Measurements from ENCODE around the gene PAK6.

The PAK6 gene

DNA sequence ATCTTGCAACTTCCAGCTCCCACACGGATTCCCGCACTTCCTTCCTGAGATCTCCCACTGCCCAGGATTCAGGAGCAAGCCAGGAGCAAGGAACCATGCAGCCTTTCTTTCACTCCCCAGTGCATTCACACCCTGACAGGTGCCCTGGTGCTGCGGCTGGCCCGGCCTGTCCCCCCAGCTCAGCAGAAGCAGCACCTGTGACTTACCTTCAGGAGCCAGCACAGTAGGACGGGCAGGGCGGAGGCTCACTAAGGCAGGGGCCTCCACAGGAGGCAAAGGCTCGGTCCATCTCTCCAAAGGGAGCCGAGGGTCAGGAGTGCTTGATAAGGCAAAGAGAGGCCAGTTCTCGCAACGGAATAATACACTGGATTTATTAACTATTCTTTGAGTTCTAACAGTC, 39.2 kb downstream of the PAK6 start:
- DNase-seq = no peak

GRCh38 chr15:40279437-40280141, 40.7 kb downstream of the PAK6 start:
- DNase-seq = peak; percentile 57

GRCh38 chr15:40280260-40281056, 41.6 kb downstream of the PAK6 start:
- no peak for DNase-seq

DNA sequence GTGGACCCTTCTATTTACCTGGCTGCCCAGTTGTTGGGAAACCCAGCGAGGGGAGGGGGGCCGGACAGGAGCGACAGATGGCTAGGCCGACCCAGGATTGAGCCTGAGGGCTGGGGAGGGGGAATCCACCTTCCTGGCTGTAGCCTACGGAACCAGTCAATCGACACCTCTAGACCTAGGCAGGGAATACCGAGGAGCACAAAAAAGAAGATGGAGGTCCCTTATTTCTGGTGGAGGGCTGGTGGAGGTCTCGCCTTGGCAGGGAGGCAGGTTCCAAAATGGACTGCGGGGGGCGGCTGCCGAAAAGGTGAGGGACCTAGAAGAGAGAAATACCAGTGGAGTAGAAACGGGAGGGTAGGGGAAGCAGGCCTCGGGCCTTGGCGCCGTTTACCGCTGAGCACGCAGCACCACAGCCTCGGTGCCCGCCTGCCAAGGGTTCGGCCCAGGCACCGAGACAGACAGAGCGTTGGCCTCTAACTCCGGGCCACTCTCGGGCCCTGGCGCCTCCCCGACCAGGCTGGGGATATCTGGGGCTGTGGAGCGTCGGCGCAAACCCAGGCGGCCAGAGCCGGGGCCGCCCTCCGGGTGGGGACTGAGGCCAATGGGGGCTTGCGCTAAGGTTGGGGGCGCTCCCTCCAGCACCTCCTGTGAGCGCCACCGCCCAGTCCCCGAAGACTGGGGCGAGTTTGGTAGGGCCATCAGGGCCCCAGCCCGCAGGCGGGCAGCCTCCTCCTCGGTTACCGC, 42.4 kb downstream of the PAK6 start:
- no peak for DNase-seq

GRCh38 chr15:40281801-40282146, 42.9 kb downstream of the PAK6 start:
- no peak for DNase-seq

DNA sequence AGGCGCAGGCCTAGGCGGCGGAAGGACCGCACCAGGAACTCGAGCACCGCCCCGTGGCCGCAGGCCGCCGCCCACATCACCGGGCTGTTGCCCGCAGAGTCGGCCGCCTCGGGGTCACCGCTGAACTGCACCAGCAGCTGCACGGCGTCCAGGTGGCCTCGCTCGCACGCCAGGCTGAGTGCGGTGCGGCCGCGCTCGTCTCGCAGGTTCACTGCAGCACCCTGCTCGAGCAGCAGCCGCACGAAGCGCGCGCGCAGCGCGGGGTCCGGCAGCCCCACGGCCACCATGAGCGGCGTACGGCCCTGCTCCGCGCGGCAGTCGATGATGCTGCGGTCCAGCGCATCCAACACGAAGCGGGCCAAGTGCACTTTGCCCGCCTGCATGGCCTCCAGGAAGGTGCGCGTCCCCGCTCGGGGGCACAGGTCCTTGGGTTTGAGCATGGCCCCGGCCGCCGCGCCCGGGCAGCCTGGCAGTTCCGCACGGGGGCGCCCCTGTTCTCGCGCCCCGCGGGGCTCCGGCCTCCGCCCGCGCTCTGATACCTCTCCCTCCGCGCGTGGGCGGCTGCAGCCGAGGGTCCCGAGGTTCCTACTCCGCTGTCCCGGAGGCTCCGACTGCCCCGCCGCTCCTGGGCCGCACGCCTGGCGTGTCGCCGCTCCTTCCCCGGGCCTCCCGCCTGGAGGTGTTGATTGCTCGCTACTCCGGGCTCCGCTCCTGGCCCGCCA, 43.4 kb downstream of the PAK6 start:
- DNase-seq = peak; percentile 51

- DNase-seq = peak; percentile 44
These were observed 44.2 kb downstream of the PAK6 start, which contains the start of gene ANKRD63 for GRCh38 chr15:40282869-40283614. Gene ANKRD63, minus strand, starts transcription at chr15:40283064. Its CDS starts 478 bp downstream, at chr15:40282586.

GRCh38 chr15:40283615-40284300, 44.9 kb downstream of the PAK6 start:
- no peak for DNase-seq

DNA sequence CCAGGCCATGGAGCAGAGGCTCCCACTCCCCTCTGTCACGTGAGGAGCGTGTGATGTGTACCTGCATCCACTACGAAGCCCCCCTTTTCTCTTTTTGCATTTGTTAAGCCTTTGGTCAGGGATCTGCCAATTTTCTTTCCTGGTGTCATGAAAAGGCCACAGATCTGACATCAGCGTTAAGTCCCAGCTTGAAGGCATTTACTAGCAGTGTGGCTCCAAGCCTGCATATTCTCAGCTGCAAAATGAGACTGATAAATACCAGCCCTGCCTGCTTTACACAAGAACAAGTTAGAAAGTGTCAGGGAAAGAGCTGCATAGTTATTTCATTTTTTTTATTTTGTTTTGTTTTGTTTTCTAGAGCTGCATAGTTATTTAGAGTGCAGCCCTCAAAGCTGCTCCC, 46.3 kb downstream of the PAK6 start:
- DNase-seq = no peak

GRCh38 chr15:40285554-40286011, 46.7 kb downstream of the PAK6 start:
- no peak for DNase-seq

GRCh38 chr15:40286061-40286532, 47.2 kb downstream of the PAK6 start:
- DNase-seq = peak; percentile 78

DNA sequence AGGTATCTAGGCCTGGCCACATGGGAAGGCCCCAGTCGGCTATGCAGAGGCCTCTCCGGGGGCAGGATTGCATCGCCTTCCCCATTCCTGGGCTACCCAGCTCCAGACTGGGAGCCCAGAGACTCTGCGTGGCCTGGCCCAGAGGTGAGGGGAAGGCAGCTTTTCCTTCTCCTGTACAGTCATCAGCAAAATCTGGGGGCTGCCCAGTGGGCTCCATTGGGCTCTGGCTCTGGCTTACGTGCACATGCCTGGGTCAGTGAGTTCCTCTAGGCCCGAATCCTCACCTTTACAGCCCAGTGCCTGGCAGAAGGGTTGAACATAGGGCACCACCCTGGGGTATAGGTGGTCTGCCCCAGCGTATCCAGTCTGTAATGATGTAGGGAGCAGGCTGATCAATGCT, 47.9 kb downstream of the PAK6 start:
- no peak for DNase-seq

DNA sequence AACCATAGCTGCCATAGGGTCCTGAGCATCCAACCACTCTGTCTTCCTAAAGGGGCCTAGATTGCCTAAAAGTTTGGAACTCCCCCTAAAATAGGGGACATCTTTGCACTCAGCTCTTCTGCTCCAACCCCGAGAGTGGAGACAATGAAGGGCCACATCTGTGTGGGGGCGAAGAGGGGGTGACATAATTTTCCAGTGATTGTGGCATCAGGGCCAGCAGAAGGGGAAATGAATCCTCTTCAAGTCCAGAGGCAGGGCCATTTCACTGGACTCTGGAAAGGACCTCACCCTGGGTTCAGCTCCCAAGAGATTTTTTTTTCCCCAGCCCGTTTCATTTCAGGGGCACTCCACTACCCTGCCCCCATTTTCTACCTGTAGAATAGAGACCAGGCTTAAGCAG, 48.6 kb downstream of the PAK6 start:
- no peak for DNase-seq

GRCh38 chr15:40287968-40288367, 49.1 kb downstream of the PAK6 start:
- DNase-seq = no peak

- peak; percentile 62 for DNase-seq
These were observed 50.4 kb downstream of the PAK6 start for GRCh38 chr15:40289140-40289775.

DNA sequence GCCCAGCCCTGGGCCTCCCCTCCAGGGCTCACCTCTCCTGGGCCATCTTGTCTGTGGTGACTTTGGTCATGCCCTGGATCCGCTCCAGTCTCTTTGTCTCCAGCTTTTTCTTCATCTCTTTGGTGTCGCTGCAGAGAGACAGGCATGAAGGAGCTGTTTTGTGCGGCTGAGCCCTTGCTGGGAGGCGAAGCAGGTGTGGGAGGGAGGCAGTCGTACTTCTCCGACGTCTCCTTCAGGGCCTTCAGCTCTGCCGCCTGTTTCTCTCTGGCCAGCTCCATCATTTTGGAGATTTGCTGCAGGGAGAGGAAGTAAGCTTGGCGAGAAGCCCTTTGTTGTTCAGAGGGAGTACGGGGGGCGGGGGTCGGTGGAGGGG, 51.7 kb downstream of the PAK6 start:
- DNase-seq = no peak

DNA sequence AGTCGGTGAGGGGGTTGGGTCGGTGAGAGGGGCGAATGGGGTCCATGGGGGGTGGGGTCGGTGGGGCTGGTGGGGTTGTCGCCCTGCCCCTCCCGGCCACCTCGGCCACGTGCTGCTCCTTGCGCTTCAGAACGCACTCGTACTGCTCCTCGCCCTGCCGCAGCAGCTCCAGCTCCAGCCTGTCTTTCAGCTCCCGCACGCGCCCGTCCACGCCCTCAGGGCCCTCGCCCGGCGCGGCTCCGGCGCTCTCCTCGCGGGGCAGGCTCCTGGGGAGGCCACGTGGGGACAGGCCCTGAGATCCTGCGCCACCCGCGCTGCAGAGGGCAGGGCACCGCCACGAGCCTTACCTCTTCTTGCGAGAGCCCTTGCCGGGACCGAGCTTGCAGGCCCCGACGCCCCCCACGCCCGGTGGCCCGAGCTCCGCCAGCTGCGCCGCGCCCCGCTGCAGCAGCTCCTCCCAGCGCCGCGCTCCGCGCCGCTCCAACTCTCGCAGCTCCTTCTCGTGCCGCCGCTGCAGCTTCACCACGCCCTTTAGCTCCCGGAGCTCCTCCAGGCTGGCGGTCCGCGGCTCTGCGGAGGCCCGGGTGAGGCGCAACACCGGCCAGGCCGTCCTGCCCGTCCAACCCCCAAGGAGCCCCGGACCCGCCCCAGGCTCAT, 52.2 kb downstream of the PAK6 start:
- DNase-seq = peak; percentile 63

GRCh38 chr15:40292246-40292645, 53.4 kb downstream of the PAK6 start:
- no peak for DNase-seq

GRCh38 chr15:40293006-40293405, 54.1 kb downstream of the PAK6 start:
- no peak for DNase-seq

Measured in NCI-H2171 treated with DMSO at 0.1 percent for 48 hours (cell line).